Mesodermal cell (in vitro differentiated cells): ENCODE results near the gene SLC30A10. TPM values are rescaled to one million over a fixed set of nuclear protein-coding genes. Genes with fewer than 3 reads are reported as not detected.

Source experiments
- H3K27ac ChIP-seq: 2 replicates; pipeline ENCODE4 v1.7.0; 2013; ENCODE audit warnings: mild to moderate bottlenecking, low read depth, low read length, moderate library complexity; ENCODE audit not compliant: severe bottlenecking
- H3K36me3 ChIP-seq: 2 replicates; pipeline ENCODE4 v1.7.1; 2013; ENCODE audit warnings: mild to moderate bottlenecking, low read length, moderate library complexity; ENCODE audit not compliant: control insufficient read depth, insufficient read depth
- H3K4me1 ChIP-seq: one replicate; pipeline ENCODE4 v1.7.1; 2013; ENCODE audit warnings: mild to moderate bottlenecking, low read length; ENCODE audit not compliant: insufficient read depth, control insufficient read depth, poor library complexity, severe bottlenecking
- H3K4me3 ChIP-seq: 2 replicates; pipeline ENCODE4 v1.7.0; 2013; ENCODE audit warnings: low read length, control low read depth, mild to moderate bottlenecking; ENCODE audit not compliant: insufficient read depth, poor library complexity, severe bottlenecking; ENCODE audit errors: extremely low read depth
- H3K9me3 ChIP-seq: 2 replicates; pipeline ENCODE4 v1.7.1; 2013; ENCODE audit warnings: mild to moderate bottlenecking, low read length, moderate library complexity; ENCODE audit not compliant: control insufficient read depth
- WGBS, 2 experiments: methylation state at CpG; one replicate each; pipeline ENCODE4 v1.1.5; 2013; ENCODE audit warnings: missing lambda C conversion rate in 2 of 2; ENCODE audit not compliant: insufficient coverage in 2 of 2; 5-methylcytosine and 5-hydroxymethylcytosine counted together
- polyA plus RNA-seq, 2 experiments: library from polyadenylated mRNA; stranded (reverse); fragments of 50-300 nt; gene quantifications; one replicate each; pipeline ENCODE4 v1.2.3, GENCODE V29; 2013

SLC30A10 gene
- polyA plus RNA-seq (2013, experiment 1 of 2) = 0.26 TPM
- not detected for polyA plus RNA-seq (2013, experiment 2 of 2)

GRCh38 chr1:219927956-219928790, at the start of gene SLC30A10:
SLC30A10 (minus strand) TSS chr1:219928557; CDS start chr1:219928440, 117 bp downstream.
- Histone ChIP-seq H3K9me3 (no peaks in the 10 kb centered on the region), H3K4me3 (peak within 1 kb of the TSS; percentile 31), H3K27ac (no peak within 1 kb of the TSS), H3K36me3 (no peaks in the 10 kb centered on the region), H3K4me1 (peaks cover 4% of the 10 kb centered on the region)
- 1% methylated on average over 54 to 72 of the region's 91 CpGs for WGBS, 2 experiments

- no peak overlapping the region for H3K4me3 ChIP-seq
- WGBS, 2 experiments = 80% methylated on average over 2 of the region's 3 CpGs; no CpG with 5 or more reads in 1 of the 2 experiments
- H3K9me3 ChIP-seq = no peaks in the 10 kb centered on the region
- no peak overlapping the region for H3K27ac ChIP-seq
- peaks cover 53% of the 10 kb centered on the region for H3K36me3 ChIP-seq
- no peaks in the 10 kb centered on the region for H3K4me1 ChIP-seq
Observed at GRCh38 chr1:219973213-219973612, 44.9 kb upstream of the SLC30A10 start.

- Histone ChIP-seq H3K27ac (no peak overlapping the region), H3K36me3 (peaks cover 31% of the 10 kb centered on the region), H3K9me3 (no peaks in the 10 kb centered on the region), H3K4me1 (no peaks in the 10 kb centered on the region), H3K4me3 (no peak overlapping the region)
- 94 to 95% methylated on average over 4 of the region's 4 CpGs for WGBS, 2 experiments
Observed at GRCh38 chr1:219967361-219967760, 39.0 kb upstream of the SLC30A10 start.

- WGBS, 2 experiments = 100% methylated on average over 1 of the region's 2 CpGs; no CpG with 5 or more reads in 1 of the 2 experiments
- H3K36me3 ChIP-seq = peaks cover 27% of the 10 kb centered on the region
- no peaks in the 10 kb centered on the region for H3K9me3 ChIP-seq
- no peak overlapping the region for H3K27ac ChIP-seq
- H3K4me3 ChIP-seq = no peak overlapping the region
- H3K4me1 ChIP-seq = no peaks in the 10 kb centered on the region
Observed at GRCh38 chr1:219966071-219966349, 37.7 kb upstream of the SLC30A10 start.

- Histone ChIP-seq H3K9me3 (no peaks in the 10 kb centered on the region), H3K4me3 (no peak overlapping the region), H3K36me3 (peaks cover 27% of the 10 kb centered on the region), H3K4me1 (no peaks in the 10 kb centered on the region), H3K27ac (no peak overlapping the region)
- 83% methylated on average over 5 of the region's 6 CpGs; no CpG with 5 or more reads in 1 of the 2 experiments for WGBS, 2 experiments
Observed at GRCh38 chr1:219965285-219966070, 37.1 kb upstream of the SLC30A10 start.

GRCh38 chr1:219963432-219963831, 35.1 kb upstream of the SLC30A10 start:
- Histone ChIP-seq H3K36me3 (peaks cover 10% of the 10 kb centered on the region), H3K27ac (no peak overlapping the region), H3K4me3 (no peak overlapping the region), H3K4me1 (no peaks in the 10 kb centered on the region), H3K9me3 (no peaks in the 10 kb centered on the region)
- WGBS, 2 experiments = 95% methylated on average over 5 to 6 of the region's 7 CpGs

- WGBS, 2 experiments = 96 to 98% methylated on average over 3 of the region's 3 CpGs
- Histone ChIP-seq H3K27ac (no peak overlapping the region), H3K36me3 (no peaks in the 10 kb centered on the region), H3K4me3 (no peak overlapping the region), H3K4me1 (no peaks in the 10 kb centered on the region), H3K9me3 (no peaks in the 10 kb centered on the region)
Observed at GRCh38 chr1:219961684-219962083, 33.3 kb upstream of the SLC30A10 start.

- Histone ChIP-seq H3K36me3 (no peaks in the 10 kb centered on the region), H3K9me3 (no peaks in the 10 kb centered on the region), H3K4me3 (no peak overlapping the region), H3K27ac (no peak overlapping the region), H3K4me1 (no peaks in the 10 kb centered on the region)
- WGBS, 2 experiments = 50 to 73% methylated on average over 1 of the region's 3 CpGs
Observed at GRCh38 chr1:219959540-219960203, 31.3 kb upstream of the SLC30A10 start.

GRCh38 chr1:219958875-219959417, 30.6 kb upstream of the SLC30A10 start:
- H3K9me3 ChIP-seq = no peaks in the 10 kb centered on the region
- H3K27ac ChIP-seq = no peak overlapping the region
- H3K4me3 ChIP-seq = no peak overlapping the region
- H3K4me1 ChIP-seq = no peaks in the 10 kb centered on the region
- 94 to 95% methylated on average over 5 to 12 of the region's 16 CpGs for WGBS, 2 experiments
- no peaks in the 10 kb centered on the region for H3K36me3 ChIP-seq

- H3K4me3 ChIP-seq = no peak overlapping the region
- no peaks in the 10 kb centered on the region for H3K4me1 ChIP-seq
- H3K9me3 ChIP-seq = no peaks in the 10 kb centered on the region
- H3K27ac ChIP-seq = no peak overlapping the region
- 97 to 98% methylated on average over 8 to 9 of the region's 11 CpGs for WGBS, 2 experiments
- H3K36me3 ChIP-seq = no peaks in the 10 kb centered on the region
Observed at GRCh38 chr1:219954736-219955421, 26.5 kb upstream of the SLC30A10 start.
